Measurements from ENCODE around the gene HOXD4. TPM values are rescaled to one million over a fixed set of nuclear protein-coding genes. Genes with fewer than 3 reads are reported as not detected.

The HOXD4 gene
- total and polyA plus RNA-seq, 4 donors = 0.12 to 1.1 (median 0.48) TPM

DNA sequence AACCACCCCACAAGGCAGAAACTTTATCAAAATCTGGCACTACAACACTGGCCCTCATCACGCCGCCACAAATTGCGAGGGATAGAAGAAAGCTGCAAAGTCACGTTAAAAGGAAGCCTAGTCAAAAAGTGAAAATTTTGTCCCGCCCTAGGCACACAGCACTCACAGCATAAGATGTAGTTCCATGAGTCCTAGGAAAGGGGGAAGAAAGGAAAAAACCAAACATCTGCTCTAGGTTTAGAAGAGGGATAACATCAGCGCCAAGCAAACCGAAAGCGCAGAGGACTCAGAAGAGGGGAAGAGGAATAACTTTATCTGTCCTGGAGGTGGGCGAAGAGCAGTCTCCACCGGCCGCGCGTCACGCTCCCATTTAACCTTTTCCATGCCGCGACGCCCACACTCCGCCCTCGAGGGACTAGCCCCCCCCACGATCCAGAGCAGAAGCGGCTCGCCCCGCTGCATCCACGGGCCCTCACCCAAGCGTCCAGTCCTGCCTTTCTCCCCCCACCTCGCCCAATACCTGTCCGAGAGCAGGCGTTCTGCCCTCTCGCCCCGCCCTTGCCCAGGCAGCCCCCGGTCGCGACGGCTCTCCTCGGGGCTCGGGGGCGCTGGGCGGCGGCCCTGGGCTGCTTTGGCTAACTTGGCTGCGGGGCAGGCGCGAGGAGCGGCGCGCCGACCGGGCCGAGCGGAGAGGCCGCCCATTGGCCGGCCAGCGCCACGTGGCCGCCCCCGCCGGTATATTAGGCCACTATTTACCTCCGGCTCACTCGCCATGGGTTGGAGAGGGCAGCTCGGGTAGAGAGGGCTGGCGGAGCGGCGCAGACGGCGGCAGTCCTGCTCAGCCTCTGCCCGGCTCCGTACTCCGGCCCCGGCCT lies 36.8 kb downstream of the HOXD4 start, which contains the start of gene HOXD1:
Gene HOXD1, plus strand, starts transcription at position 770 of the 875 bp plus-strand sequence. CDS start 134 bp downstream, outside the sequence.
- Histone ChIP-seq H3K4me1 (ENCODE audit: control insufficient read depth in 5 of 5, insufficient read depth in 5 of 5, low read length in 5 of 5) (peaks cover 0 to 29% (median 12%) of the 10 kb centered on the region in 5 donors), H3K9me3 (ENCODE audit: control insufficient read depth in 4 of 4, insufficient read depth in 3 of 4, low read length in 3 of 4) (no peaks in the 10 kb centered on the region), H3K36me3 (ENCODE audit: control insufficient read depth in 4 of 4, insufficient read depth in 4 of 4, low read length in 4 of 4) (no peaks in the 10 kb centered on the region), H3K27ac (ENCODE audit: low read depth in 1 of 2, low read length in 1 of 2) (peak within 1 kb of the TSS in 1 of 2 donors; percentile 75), H3K9ac (ENCODE audit: insufficient read depth in 1 of 2, low read length in 2 of 2) (no peak within 1 kb of the TSS), H3K27me3 (ENCODE audit: control insufficient read depth in 3 of 3, insufficient read depth in 3 of 3, low read length in 2 of 3) (peaks cover 5 to 80% (median 79%) of the 10 kb centered on the region in 3 donors), H3K4me3 (peak within 1 kb of the TSS; percentile 44)
- DNase-seq (peak; percentile 48 to 57 (median 57)), ATAC-seq (ENCODE audit: insufficient read depth, low FRiP score) (peak; percentile 87)
- TF ChIP-seq, protein P1, sequence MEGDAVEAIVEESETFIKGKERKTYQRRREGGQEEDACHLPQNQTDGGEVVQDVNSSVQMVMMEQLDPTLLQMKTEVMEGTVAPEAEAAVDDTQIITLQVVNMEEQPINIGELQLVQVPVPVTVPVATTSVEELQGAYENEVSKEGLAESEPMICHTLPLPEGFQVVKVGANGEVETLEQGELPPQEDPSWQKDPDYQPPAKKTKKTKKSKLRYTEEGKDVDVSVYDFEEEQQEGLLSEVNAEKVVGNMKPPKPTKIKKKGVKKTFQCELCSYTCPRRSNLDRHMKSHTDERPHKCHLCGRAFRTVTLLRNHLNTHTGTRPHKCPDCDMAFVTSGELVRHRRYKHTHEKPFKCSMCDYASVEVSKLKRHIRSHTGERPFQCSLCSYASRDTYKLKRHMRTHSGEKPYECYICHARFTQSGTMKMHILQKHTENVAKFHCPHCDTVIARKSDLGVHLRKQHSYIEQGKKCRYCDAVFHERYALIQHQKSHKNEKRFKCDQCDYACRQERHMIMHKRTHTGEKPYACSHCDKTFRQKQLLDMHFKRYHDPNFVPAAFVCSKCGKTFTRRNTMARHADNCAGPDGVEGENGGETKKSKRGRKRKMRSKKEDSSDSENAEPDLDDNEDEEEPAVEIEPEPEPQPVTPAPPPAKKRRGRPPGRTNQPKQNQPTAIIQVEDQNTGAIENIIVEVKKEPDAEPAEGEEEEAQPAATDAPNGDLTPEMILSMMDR (IDR thresholded peaks at IDR 0.05; ENCODE audit: control extremely low read depth, extremely low read depth) = no peak
- 1 to 2% methylated on average over 50 to 68 of the region's 68 CpGs for WGBS, 2 donors

DNA sequence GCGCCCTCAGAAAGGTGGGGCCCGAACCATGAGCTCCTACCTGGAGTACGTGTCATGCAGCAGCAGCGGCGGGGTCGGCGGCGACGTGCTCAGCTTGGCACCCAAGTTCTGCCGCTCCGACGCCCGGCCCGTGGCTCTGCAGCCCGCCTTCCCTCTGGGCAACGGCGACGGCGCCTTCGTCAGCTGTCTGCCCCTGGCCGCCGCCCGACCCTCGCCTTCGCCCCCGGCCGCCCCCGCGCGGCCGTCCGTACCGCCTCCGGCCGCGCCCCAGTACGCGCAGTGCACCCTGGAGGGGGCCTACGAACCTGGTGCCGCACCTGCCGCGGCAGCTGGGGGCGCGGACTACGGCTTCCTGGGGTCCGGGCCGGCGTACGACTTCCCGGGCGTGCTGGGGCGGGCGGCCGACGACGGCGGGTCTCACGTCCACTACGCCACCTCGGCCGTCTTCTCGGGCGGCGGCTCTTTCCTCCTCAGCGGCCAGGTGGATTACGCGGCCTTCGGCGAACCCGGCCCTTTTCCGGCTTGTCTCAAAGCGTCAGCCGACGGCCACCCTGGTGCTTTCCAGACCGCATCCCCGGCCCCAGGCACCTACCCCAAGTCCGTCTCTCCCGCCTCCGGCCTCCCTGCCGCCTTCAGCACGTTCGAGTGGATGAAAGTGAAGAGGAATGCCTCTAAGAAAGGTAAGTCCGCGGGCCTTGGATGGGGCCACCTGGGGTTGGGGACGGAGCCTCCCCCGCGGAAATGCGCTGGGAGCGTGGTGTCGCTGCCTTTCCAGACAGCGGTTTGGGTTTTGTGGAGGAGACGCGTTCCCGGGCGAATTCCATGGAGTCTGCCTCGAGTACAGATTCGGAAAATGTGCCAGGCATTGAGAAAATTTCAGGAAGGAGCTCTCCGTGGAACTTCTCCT lies 37.7 kb downstream of the HOXD4 start:
- Histone ChIP-seq H3K36me3 (ENCODE audit: control insufficient read depth in 4 of 4, insufficient read depth in 4 of 4, low read length in 4 of 4) (no peaks in the 10 kb centered on the region), H3K9ac (ENCODE audit: insufficient read depth in 1 of 2, low read length in 2 of 2) (no peak overlapping the region), H3K4me1 (ENCODE audit: control insufficient read depth in 5 of 5, insufficient read depth in 5 of 5, low read length in 5 of 5) (peaks cover 0 to 29% (median 12%) of the 10 kb centered on the region in 5 donors), H3K27ac (ENCODE audit: low read depth in 1 of 2, low read length in 1 of 2) (peak overlapping the region in 1 of 2 donors; percentile 75), H3K4me3 (peak overlapping the region; percentile 44), H3K9me3 (ENCODE audit: control insufficient read depth in 4 of 4, insufficient read depth in 3 of 4, low read length in 3 of 4) (no peaks in the 10 kb centered on the region), H3K27me3 (ENCODE audit: control insufficient read depth in 3 of 3, insufficient read depth in 3 of 3, low read length in 2 of 3) (peaks cover 5 to 80% (median 79%) of the 10 kb centered on the region in 3 donors)
- DNase-seq (peak in 1 of 3 donors; percentile 23), ATAC-seq (ENCODE audit: insufficient read depth, low FRiP score) (peak; percentile 15)
- 2% methylated on average over 80 to 98 of the region's 98 CpGs for WGBS, 2 donors
- TF ChIP-seq, protein P1 (IDR thresholded peaks at IDR 0.05; ENCODE audit: control extremely low read depth, extremely low read depth) = no peak

DNA sequence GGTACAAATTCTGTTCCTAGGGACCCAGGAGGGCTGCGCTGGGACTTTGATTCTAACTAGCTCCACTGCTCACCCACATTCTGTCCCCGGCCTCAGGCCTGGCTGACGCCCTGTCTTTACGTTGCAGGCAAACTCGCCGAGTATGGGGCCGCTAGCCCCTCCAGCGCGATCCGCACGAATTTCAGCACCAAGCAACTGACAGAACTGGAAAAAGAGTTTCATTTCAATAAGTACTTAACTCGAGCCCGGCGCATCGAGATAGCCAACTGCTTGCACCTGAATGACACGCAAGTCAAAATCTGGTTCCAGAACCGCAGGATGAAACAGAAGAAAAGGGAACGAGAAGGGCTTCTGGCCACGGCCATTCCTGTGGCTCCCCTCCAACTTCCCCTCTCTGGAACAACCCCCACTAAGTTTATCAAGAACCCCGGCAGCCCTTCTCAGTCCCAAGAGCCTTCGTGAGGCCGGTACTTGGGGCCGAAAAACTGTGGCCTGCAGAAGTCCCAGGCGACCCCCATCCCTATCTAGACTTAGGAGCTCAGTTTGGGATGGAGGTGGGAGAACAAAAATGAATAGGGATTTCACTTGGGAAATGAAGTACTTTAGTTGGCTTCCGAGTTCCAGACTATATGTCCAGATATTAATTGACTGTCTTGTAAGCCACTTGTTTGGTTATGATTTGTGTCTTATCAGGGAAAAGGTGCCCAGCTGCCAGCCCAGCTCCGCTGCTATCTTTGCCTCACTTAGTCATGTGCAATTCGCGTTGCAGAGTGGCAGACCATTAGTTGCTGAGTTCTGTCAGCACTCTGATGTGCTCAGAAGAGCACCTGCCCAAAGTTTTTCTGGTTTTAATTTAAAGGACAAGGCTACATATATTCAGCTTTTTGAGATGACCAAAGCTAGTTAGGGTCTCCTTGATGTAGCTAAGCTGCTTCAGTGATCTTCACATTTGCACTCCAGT lies 38.6 kb downstream of the HOXD4 start:
- peak; percentile 24 to 47 (median 39) for DNase-seq
- Histone ChIP-seq H3K9me3 (ENCODE audit: control insufficient read depth in 4 of 4, insufficient read depth in 3 of 4, low read length in 3 of 4) (no peaks in the 10 kb centered on the region), H3K27ac (ENCODE audit: low read depth in 1 of 2, low read length in 1 of 2) (no peak overlapping the region), H3K4me1 (ENCODE audit: control insufficient read depth in 5 of 5, insufficient read depth in 5 of 5, low read length in 5 of 5) (peaks cover 0 to 29% (median 12%) of the 10 kb centered on the region in 5 donors), H3K36me3 (ENCODE audit: control insufficient read depth in 4 of 4, insufficient read depth in 4 of 4, low read length in 4 of 4) (no peaks in the 10 kb centered on the region), H3K27me3 (ENCODE audit: control insufficient read depth in 3 of 3, insufficient read depth in 3 of 3, low read length in 2 of 3) (peaks cover 5 to 75% (median 73%) of the 10 kb centered on the region in 3 donors), H3K9ac (ENCODE audit: insufficient read depth in 1 of 2, low read length in 2 of 2) (no peak overlapping the region), H3K4me3 (no peak overlapping the region)
- no peak for ATAC-seq (ENCODE audit: insufficient read depth, low FRiP score)
- TF ChIP-seq, protein P1 (IDR thresholded peaks at IDR 0.05; ENCODE audit: control extremely low read depth, extremely low read depth) = no peak
- 5 to 7% methylated on average over 28 of the region's 28 CpGs for WGBS, 2 donors
